GM19328 (cell line): ENCODE measurements around the gene INAFM2.
A peak's percentile ranks its signal among the peaks of the same experiment; 100 is the strongest.

Source experiments
- ATAC-seq: cut with Tn5 transposase; IDR thresholded peaks from one replicate; pipeline ENCODE4 v1.9.1; 2021; ENCODE audit warnings: mild to moderate bottlenecking, moderate library complexity; ENCODE audit not compliant: unreplicated experiment

The INAFM2 gene

GRCh38 chr15:40342416-40343320 lies 19.2 kb downstream of the INAFM2 start:
- no peak for ATAC-seq

- ATAC-seq, result no peak
These were observed 20.0 kb downstream of the INAFM2 start for GRCh38 chr15:40343512-40343911.

- ATAC-seq, result no peak
These were observed 20.7 kb downstream of the INAFM2 start for GRCh38 chr15:40344217-40344616.

GRCh38 chr15:40344631-40345120 lies 21.2 kb downstream of the INAFM2 start:
- ATAC-seq, result no peak

- ATAC-seq, result no peak
These were observed 21.9 kb downstream of the INAFM2 start for GRCh38 chr15:40345225-40345866.

GRCh38 chr15:40345867-40346578 lies 22.5 kb downstream of the INAFM2 start:
- ATAC-seq, result no peak

GRCh38 chr15:40346579-40347558 lies 23.4 kb downstream of the INAFM2 start:
- ATAC-seq, result no peak

GRCh38 chr15:40347559-40348473 lies 24.3 kb downstream of the INAFM2 start:
- no peak for ATAC-seq

GRCh38 chr15:40348474-40348870 lies 25.0 kb downstream of the INAFM2 start:
- ATAC-seq, result no peak

GRCh38 chr15:40349163-40349562 lies 25.7 kb downstream of the INAFM2 start:
- ATAC-seq, result no peak

GRCh38 chr15:40352281-40352901 lies 28.9 kb downstream of the INAFM2 start:
- no peak for ATAC-seq

- no peak for ATAC-seq
These were observed 30.2 kb downstream of the INAFM2 start for GRCh38 chr15:40353697-40354096.

- no peak for ATAC-seq
These were observed 31.1 kb downstream of the INAFM2 start for GRCh38 chr15:40354408-40355171.

GRCh38 chr15:40355976-40356585 lies 32.6 kb downstream of the INAFM2 start:
- ATAC-seq, result no peak

- no peak for ATAC-seq
These were observed 33.8 kb downstream of the INAFM2 start for GRCh38 chr15:40357246-40357645.

GRCh38 chr15:40357723-40358470 lies 34.4 kb downstream of the INAFM2 start, which contains the start of gene DISP2:
Gene DISP2, plus strand, starts transcription at chr15:40358219. Its CDS starts 103 bp downstream, at chr15:40358322.
- peak; percentile 85 for ATAC-seq
